HG02938 (cell line): ENCODE results near the gene MYH9.
"Not testable (repeated sequence)": the region's sequence is repeated elsewhere in the genome, so short reads cannot be mapped to it uniquely, and the experiment has no call there.

Experiments
- ATAC-seq: cut with Tn5 transposase; IDR thresholded peaks from one replicate; pipeline ENCODE4 v1.9.1; 2021; ENCODE audit warnings: mild to moderate bottlenecking, moderate library complexity; ENCODE audit not compliant: unreplicated experiment

The MYH9 gene

GRCh38 chr22:36387959-36388726 lies at the start of gene MYH9:
Gene MYH9, minus strand, starts transcription at chr22:36387967. Its CDS starts 38,731 bp downstream, at chr22:36349236.
- peak; percentile 69 for ATAC-seq

GRCh38 chr22:36435516-36436415 lies 48.0 kb upstream of the MYH9 start:
- no peak for ATAC-seq

- no peak for ATAC-seq
Observed at GRCh38 chr22:36433318-36434231, 45.8 kb upstream of the MYH9 start.

GRCh38 chr22:36432592-36433317 lies 45.0 kb upstream of the MYH9 start:
- ATAC-seq, result no peak

- no peak for ATAC-seq
Observed at GRCh38 chr22:36431977-36432376, 44.2 kb upstream of the MYH9 start.

- ATAC-seq, result no peak
Observed at GRCh38 chr22:36430863-36431262, 43.1 kb upstream of the MYH9 start.

GRCh38 chr22:36427952-36428351 lies 40.2 kb upstream of the MYH9 start:
- ATAC-seq, result not testable (repeated sequence)

GRCh38 chr22:36425977-36426523 lies 38.3 kb upstream of the MYH9 start:
- no peak for ATAC-seq

GRCh38 chr22:36424901-36425579 lies 37.3 kb upstream of the MYH9 start:
- ATAC-seq, result no peak

GRCh38 chr22:36424466-36424865 lies 36.7 kb upstream of the MYH9 start:
- not testable (repeated sequence) for ATAC-seq

- no peak for ATAC-seq
Observed at GRCh38 chr22:36423461-36424404, 36.0 kb upstream of the MYH9 start.

GRCh38 chr22:36422287-36423014 lies 34.7 kb upstream of the MYH9 start:
- ATAC-seq, result no peak

- no peak for ATAC-seq
Observed at GRCh38 chr22:36419912-36420882, 32.4 kb upstream of the MYH9 start.

GRCh38 chr22:36419177-36419911 lies 31.6 kb upstream of the MYH9 start:
- ATAC-seq, result no peak

GRCh38 chr22:36417281-36417686 lies 29.5 kb upstream of the MYH9 start:
- no peak for ATAC-seq
